Naive thymus-derived CD4-positive, alpha-beta T cell (primary cell): Measurements from ENCODE around the gene SLCO3A1. TPM values are rescaled to one million over a fixed set of nuclear protein-coding genes. Genes with fewer than 3 reads are reported as not detected.
A peak's percentile ranks its signal among the peaks of the same experiment; 100 is the strongest.

Experiments used
- ATAC-seq: fragments of 150-1000 bp; cut with Tn5 transposase; 2 replicates; pipeline ENCODE4 v1.10.0; 2021; ENCODE audit warnings: mild to moderate bottlenecking, moderate library complexity
- CTCF ChIA-PET: fragments of 350-600 bp; sonication (Branson Sonifier 250); formaldehyde crosslinking; loops from one replicate; lab custom pipeline; 2021; ENCODE audit warnings: antibody characterized with exemption; lab: Charles Lee
- POLR2A ChIA-PET: fragments of 350-600 bp; sonication (Branson Sonifier 250); formaldehyde crosslinking; loops from one replicate; lab custom pipeline; 2021; ENCODE audit warnings: antibody characterized with exemption, inconsistent platforms; lab: Charles Lee
- DNase-seq, 9 donors: peaks; one replicate each; pipeline versions ENCODE4 v3.0.0 to v3.0.0-alpha.2; 2020 to 2022; ENCODE audit warnings: mixed read lengths in 1 of 9
- H3K27ac ChIP-seq: one replicate; pipeline ENCODE4 v1.7.0; 2013; ENCODE audit warnings: mild to moderate bottlenecking, low read depth, low read length, moderate library complexity
- H3K27me3 ChIP-seq, 2 donors: one replicate each; pipeline ENCODE4 v1.7.0; 2013; ENCODE audit warnings: low read length in 2 of 2, mild to moderate bottlenecking in 2 of 2, moderate library complexity in 2 of 2; ENCODE audit not compliant: control insufficient read depth in 2 of 2, insufficient read depth in 2 of 2
- H3K36me3 ChIP-seq, 3 experiments: 1 replicate in 2 of 3; 2 replicates in 1 of 3; pipeline ENCODE4 v1.7.0; 2013; ENCODE audit warnings: low read length in 3 of 3, mild to moderate bottlenecking in 3 of 3, moderate library complexity in 1 of 3; ENCODE audit not compliant: insufficient read depth in 3 of 3, control insufficient read depth in 2 of 3
- H3K4me1 ChIP-seq, 2 donors: one replicate each; pipeline ENCODE4 v1.7.0; 2013; ENCODE audit warnings: low read length in 2 of 2, mild to moderate bottlenecking in 2 of 2, moderate library complexity in 1 of 2; ENCODE audit not compliant: control insufficient read depth in 2 of 2, insufficient read depth in 2 of 2
- H3K4me3 ChIP-seq: 2 replicates; pipeline ENCODE4 v1.7.0; 2013; ENCODE audit warnings: mild to moderate bottlenecking, low read length
- H3K9me3 ChIP-seq, 3 experiments: 1 replicate in 2 of 3; 2 replicates in 1 of 3; pipeline ENCODE4 v1.7.0; 2013; ENCODE audit warnings: low read length in 3 of 3; ENCODE audit not compliant: control insufficient read depth in 2 of 3
- H3K27ac Mint-ChIP-seq, 9 donors: one replicate each; pipeline ENCODE4 v1.8.0; 2020 to 2022; ENCODE audit warnings: mixed read lengths in 9 of 9, mild to moderate bottlenecking in 8 of 9, moderate library complexity in 5 of 9, inconsistent platforms in 2 of 9
- H3K27me3 Mint-ChIP-seq, 5 donors: one replicate each; pipeline ENCODE4 v1.8.0; 2021 to 2022; ENCODE audit warnings: mixed read lengths in 5 of 5, mild to moderate bottlenecking in 1 of 5
- H3K36me3 Mint-ChIP-seq, 5 donors: one replicate each; pipeline ENCODE4 v1.8.0; 2020 to 2022; ENCODE audit warnings: mixed read lengths in 5 of 5, mild to moderate bottlenecking in 3 of 5, inconsistent platforms in 1 of 5
- H3K4me1 Mint-ChIP-seq, 7 donors: one replicate each; pipeline ENCODE4 v1.8.0; 2020 to 2022; ENCODE audit warnings: mixed read lengths in 7 of 7, mild to moderate bottlenecking in 3 of 7, inconsistent platforms in 1 of 7
- H3K4me3 Mint-ChIP-seq, 10 donors: one replicate each; pipeline ENCODE4 v1.8.0; 2020 to 2022; ENCODE audit warnings: mild to moderate bottlenecking in 10 of 10, mixed read lengths in 10 of 10, moderate library complexity in 6 of 10, inconsistent platforms in 2 of 10
- H3K9me3 Mint-ChIP-seq, 11 donors: one replicate each; pipeline ENCODE4 v1.8.0; 2020 to 2022; ENCODE audit warnings: mixed read lengths in 11 of 11, mild to moderate bottlenecking in 4 of 11, inconsistent platforms in 1 of 11, moderate library complexity in 1 of 11
- intact Hi-C, 2 donors: fragments of 100-400 bp; cut with micrococcal nuclease; formaldehyde crosslinking; loops; one replicate each; pipeline ENCODE4 v1.15.1; 2023
- polyA plus RNA-seq, 2 donors: library from polyadenylated mRNA; unstranded; fragments of 300-500 nt; fragmentation: Illumina TruSeq; gene quantifications; one replicate each; pipeline ENCODE4 v1.2.3, GENCODE V29; 2021
- total RNA-seq, 6 experiments: library from RNA in 5 of 6; stranded (reverse) in 5 of 6; gene quantifications; 1 replicate in 5 of 6; 2 replicates in 1 of 6; pipeline ENCODE4 v1.2.3 and lab custom pipeline; 2021 to 2026

SLCO3A1 gene
- total and polyA plus RNA-seq, 7 experiments from 2014 or later, result 15.4 to 69.1 (median 24.3) TPM

DNA sequence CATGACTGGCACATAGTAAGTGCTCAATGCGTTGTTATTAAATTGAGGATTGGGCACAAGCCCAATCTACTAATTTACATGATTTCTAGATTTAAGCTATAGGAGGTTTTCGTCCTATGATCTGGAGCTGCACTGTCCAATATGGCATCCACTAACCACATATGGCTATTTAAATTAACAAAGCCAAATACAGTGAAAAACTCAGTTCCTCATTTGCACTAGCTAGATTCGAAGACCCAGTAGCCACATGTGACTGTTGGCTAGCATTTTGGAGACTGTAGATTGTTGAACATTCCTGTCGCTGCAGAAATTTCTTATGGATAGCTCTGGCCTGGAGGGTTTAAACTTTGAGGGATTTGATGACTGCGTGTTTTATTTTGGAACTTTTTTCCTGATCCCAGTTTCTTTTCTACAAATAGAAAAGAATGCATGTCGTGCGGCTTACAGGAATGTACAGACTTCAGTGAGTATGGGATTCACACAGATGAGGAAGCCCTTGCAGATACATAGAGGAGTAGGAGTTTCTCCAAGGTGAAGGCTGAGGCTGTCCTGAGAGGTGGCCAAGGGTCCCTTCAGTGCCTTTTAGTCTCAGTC lies 82.8 kb downstream of the SLCO3A1 start:
- Histone ChIP-seq H3K9me3 (no peaks in the 10 kb centered on the region), H3K36me3 (no peaks in the 10 kb centered on the region), H3K27ac (no peak overlapping the region), H3K4me1 (peaks cover 0 to 10% of the 10 kb centered on the region in 2 donors), H3K4me3 (no peak overlapping the region), H3K27me3 (no peaks in the 10 kb centered on the region)
- POLR2A ChIA-PET, result no interaction called here
- no peak overlapping the region for H3K27ac Mint-ChIP-seq
- H3K4me1 Mint-ChIP-seq, result peaks cover 7 to 50% (median 21%) of the 10 kb centered on the region in 7 donors
- ATAC-seq, result no peak
- peaks cover 0 to 8% (median 0%) of the 10 kb centered on the region in 11 donors for H3K9me3 Mint-ChIP-seq
- DNase-seq, result no peak
- intact Hi-C loops, result no loop called here
- no peaks in the 10 kb centered on the region for H3K27me3 Mint-ChIP-seq
- no peak overlapping the region for H3K4me3 Mint-ChIP-seq
- CTCF ChIA-PET, result no interaction called here
- peaks cover 0 to 7% (median 3%) of the 10 kb centered on the region in 5 donors for H3K36me3 Mint-ChIP-seq

DNA sequence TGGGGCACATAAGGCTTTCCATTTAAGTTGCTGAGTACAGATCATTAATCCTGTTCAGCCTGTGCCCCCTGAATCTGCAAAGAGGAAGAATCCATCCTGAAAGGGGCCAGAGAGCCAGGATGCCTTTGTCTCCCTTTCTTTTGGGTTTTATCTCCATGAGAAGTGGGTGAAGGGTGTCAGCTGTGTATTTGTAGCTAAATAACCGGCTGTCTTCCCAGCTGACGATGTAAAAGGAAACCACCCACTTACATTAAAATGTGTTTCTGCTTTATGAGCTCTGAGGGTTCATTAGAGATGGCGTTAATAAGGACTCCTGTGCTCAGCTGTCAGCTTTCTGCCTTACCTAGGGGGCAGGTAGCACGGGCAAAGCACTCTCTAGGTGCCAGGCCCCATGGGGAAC lies 83.4 kb downstream of the SLCO3A1 start:
- Mint-ChIP-seq H3K4me3 (no peak overlapping the region), H3K9me3 (peaks cover 0 to 8% (median 0%) of the 10 kb centered on the region in 11 donors), H3K27ac (no peak overlapping the region), H3K27me3 (no peaks in the 10 kb centered on the region), H3K4me1 (peaks cover 10 to 51% (median 25%) of the 10 kb centered on the region in 7 donors), H3K36me3 (peaks cover 0 to 7% (median 3%) of the 10 kb centered on the region in 5 donors)
- no peaks in the 10 kb centered on the region for H3K9me3 ChIP-seq
- no peak overlapping the region for H3K4me3 ChIP-seq
- ChIA-PET POLR2A (no interaction called here), CTCF (no interaction called here)
- H3K36me3 ChIP-seq, result no peaks in the 10 kb centered on the region
- ATAC-seq (no peak), DNase-seq (no peak)
- H3K27ac ChIP-seq, result no peak overlapping the region
- no peaks in the 10 kb centered on the region for H3K27me3 ChIP-seq
- intact Hi-C loops, result no loop called here
- peaks cover 0 to 10% of the 10 kb centered on the region in 2 donors for H3K4me1 ChIP-seq

DNA sequence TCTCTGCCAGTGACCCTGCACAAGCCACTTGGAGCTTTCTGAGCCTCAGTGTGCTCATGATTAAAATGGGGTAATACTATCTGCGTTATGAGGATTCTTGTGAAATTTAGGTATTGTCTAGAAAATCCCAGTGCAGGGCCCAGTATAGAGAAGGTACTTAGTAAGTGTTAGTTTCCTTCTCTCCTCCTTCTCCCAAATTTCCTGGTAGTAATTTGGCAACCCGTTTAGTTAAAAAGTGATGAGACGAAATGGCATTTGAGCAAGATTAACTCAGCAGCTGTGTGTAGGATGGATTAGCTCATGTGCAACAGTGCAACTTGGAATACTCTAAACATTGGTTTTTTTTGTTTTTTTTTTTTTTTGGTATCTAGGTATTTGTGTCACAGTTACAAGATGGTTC lies 84.6 kb downstream of the SLCO3A1 start:
- peaks cover 0 to 7% (median 3%) of the 10 kb centered on the region in 5 donors for H3K36me3 Mint-ChIP-seq
- no peaks in the 10 kb centered on the region for H3K27me3 Mint-ChIP-seq
- no peak for ATAC-seq
- Histone ChIP-seq H3K36me3 (no peaks in the 10 kb centered on the region), H3K4me3 (no peak overlapping the region), H3K27me3 (no peaks in the 10 kb centered on the region), H3K4me1 (peaks cover 0 to 20% of the 10 kb centered on the region in 2 donors), H3K27ac (no peak overlapping the region), H3K9me3 (no peaks in the 10 kb centered on the region)
- intact Hi-C loops, result no loop called here
- no peak for DNase-seq
- H3K4me3 Mint-ChIP-seq, result no peak overlapping the region
- H3K4me1 Mint-ChIP-seq, result peaks cover 14 to 59% (median 33%) of the 10 kb centered on the region in 7 donors
- H3K27ac Mint-ChIP-seq, result no peak overlapping the region
- ChIA-PET POLR2A (no interaction called here), CTCF (interaction anchor here (2.2 kb wide), 1 partner anchor 232 kb away, joined by 7 read pairs; no protein-coding TSS in a partner anchor)
- H3K9me3 Mint-ChIP-seq, result peaks cover 0 to 8% (median 0%) of the 10 kb centered on the region in 11 donors

DNA sequence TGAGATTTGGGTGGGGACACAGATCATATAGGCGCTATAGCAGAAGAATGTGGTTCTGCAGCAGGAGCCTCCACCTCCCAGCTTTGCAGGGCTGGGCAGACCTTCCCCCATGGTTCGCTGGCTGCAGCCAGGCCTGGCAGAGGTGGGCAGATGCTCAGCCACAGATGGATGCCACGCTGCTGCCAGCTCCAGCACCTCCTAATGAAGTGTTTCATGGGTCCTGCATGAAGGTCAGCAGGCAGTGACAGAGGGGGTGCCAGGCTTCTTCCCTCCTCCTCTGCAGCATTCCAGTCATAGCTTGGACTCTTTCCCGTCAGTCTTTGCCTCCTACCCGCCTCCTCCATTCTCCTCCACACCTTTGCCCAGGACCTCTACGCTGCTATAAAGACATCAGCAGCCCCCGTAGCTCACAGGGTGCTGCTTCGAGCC lies 85.9 kb downstream of the SLCO3A1 start:
- Histone ChIP-seq H3K4me3 (no peak overlapping the region), H3K27me3 (no peaks in the 10 kb centered on the region), H3K4me1 (peaks cover 0 to 20% of the 10 kb centered on the region in 2 donors), H3K27ac (no peak overlapping the region), H3K9me3 (no peaks in the 10 kb centered on the region), H3K36me3 (no peaks in the 10 kb centered on the region)
- ChIA-PET CTCF (interaction anchor here (1.2 to 2.2 kb wide), 2 partner anchors 87 to 233 kb away, joined by 4 to 7 read pairs; no protein-coding TSS in a partner anchor), POLR2A (no interaction called here)
- DNase-seq (no peak), ATAC-seq (no peak)
- H3K4me1 Mint-ChIP-seq, result peaks cover 15 to 67% (median 38%) of the 10 kb centered on the region in 7 donors
- H3K36me3 Mint-ChIP-seq, result no peaks in the 10 kb centered on the region
- intact Hi-C loops, result no loop called here
- H3K4me3 Mint-ChIP-seq, result no peak overlapping the region
- peak overlapping the region in 2 of 9 donors; percentile 53 to 62 for H3K27ac Mint-ChIP-seq
- no peaks in the 10 kb centered on the region for H3K27me3 Mint-ChIP-seq
- H3K9me3 Mint-ChIP-seq, result peaks cover 0 to 7% (median 0%) of the 10 kb centered on the region in 11 donors

DNA sequence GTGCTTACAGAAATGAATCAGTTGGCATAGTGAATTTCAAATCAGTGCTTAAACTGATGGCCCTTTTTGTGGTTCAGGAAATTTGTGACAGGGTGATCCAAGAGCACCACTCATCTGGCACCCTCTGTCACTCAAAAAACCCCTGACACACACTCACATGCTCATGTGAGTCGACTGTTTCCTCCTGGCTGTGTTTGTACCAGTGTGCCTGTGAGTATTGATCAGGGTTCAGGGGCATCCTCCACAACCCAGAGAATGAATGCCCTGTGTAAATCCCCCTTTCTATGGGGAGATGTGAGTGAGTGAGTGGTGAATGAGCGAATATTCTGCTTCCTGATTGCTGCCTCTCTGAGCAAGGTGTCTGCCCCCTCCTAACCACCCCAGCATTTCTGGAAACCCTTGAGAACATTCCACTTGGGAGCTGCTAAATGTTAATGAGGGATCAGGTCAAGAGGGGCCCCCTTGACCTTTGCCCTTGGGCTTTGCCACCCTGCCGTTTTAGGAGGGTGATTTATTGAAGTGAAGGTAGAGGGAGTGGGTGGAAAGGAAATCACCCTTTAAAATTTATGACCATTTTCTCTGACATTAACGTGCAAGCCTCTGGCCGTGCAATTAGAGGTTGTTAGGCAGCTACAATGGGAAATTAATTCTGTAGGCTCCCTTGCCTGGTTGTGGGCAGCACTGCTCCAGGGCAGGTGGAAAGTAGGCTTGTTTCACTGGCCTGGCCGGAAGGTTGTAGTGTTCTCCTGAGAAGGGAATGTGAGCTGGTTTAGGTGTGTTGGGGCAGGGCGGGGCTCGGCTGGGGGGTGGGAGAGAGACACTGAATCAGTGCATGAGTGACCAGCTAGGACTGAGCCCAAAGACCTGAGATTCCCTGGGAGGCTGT lies 87.2 kb downstream of the SLCO3A1 start:
- H3K4me1 Mint-ChIP-seq, result peaks cover 7 to 66% (median 41%) of the 10 kb centered on the region in 7 donors
- H3K27me3 ChIP-seq, result no peaks in the 10 kb centered on the region
- peaks cover 0 to 6% (median 0%) of the 10 kb centered on the region in 5 donors for H3K36me3 Mint-ChIP-seq
- H3K4me3 Mint-ChIP-seq, result no peak overlapping the region
- DNase-seq (no peak), ATAC-seq (peak; percentile 18)
- peaks cover 0 to 11% of the 10 kb centered on the region in 2 donors for H3K4me1 ChIP-seq
- intact Hi-C loops, result loop anchor here in 1 of 2 donors (2.0 to 10.0 kb wide), 3 partner anchors 14 to 636 kb away; no protein-coding TSS in a partner anchor
- no peaks in the 10 kb centered on the region for H3K27me3 Mint-ChIP-seq
- H3K9me3 ChIP-seq, result no peaks in the 10 kb centered on the region
- H3K36me3 ChIP-seq, result no peaks in the 10 kb centered on the region
- ChIA-PET CTCF (interaction anchor here (0.8 to 3.0 kb wide), 10 partner anchors 23 to 885 kb away, joined by 3 to 59 read pairs (median 4); partner anchors contain the start of gene SLCO3A1), POLR2A (interaction anchor here (0.6 to 1.4 kb wide), 3 partner anchors 86 to 234 kb away, joined by 3 to 5 read pairs (median 3); no protein-coding TSS in a partner anchor)
- no peak overlapping the region for H3K27ac ChIP-seq
- H3K4me3 ChIP-seq, result no peak overlapping the region
- H3K27ac Mint-ChIP-seq, result peak overlapping the region in 2 of 9 donors; percentile 54 to 60
- H3K9me3 Mint-ChIP-seq, result peaks cover 0 to under 1% (median 0%) of the 10 kb centered on the region in 11 donors
